ENCODE results near the gene SLC9C1. TPM values are rescaled to one million over a fixed set of nuclear protein-coding genes. Genes with fewer than 3 reads are reported as not detected.

Gene SLC9C1
- total and polyA plus RNA-seq, 7 donors = 0.01 to 0.32 (median 0.17) TPM; not detected in 2

- 92 to 96% (median 96%) methylated on average over 5 of the region's 5 CpGs for WGBS, 3 donors
- intact Hi-C loops (cut with DNase I) = no loop called here
- TF ChIP-seq CTCF (IDR thresholded peaks at IDR 0.05) = no peak
- Histone ChIP-seq H3K27me3 (ENCODE audit: insufficient read depth in 3 of 3, low read length in 2 of 3) (peaks cover 0 to 3% (median 0%) of the 10 kb centered on the region in 3 donors), H3K36me3 (ENCODE audit: insufficient read depth in 1 of 2, low read depth in 1 of 2) (no peaks in the 10 kb centered on the region), H3K9me3 (no peaks in the 10 kb centered on the region), H3K27ac (no peak overlapping the region), H3K4me1 (no peaks in the 10 kb centered on the region), H3K4me3 (no peak overlapping the region)
- DNase-seq = no peak
- ATAC-seq = no peak
Measured at GRCh38 chr3:112175037-112175436, 119.0 kb downstream of the SLC9C1 start.

- WGBS, 3 donors = 84 to 91% (median 88%) methylated on average over 3 of the region's 3 CpGs
- Histone ChIP-seq H3K4me3 (no peak overlapping the region), H3K36me3 (ENCODE audit: insufficient read depth in 1 of 2, low read depth in 1 of 2) (no peaks in the 10 kb centered on the region), H3K27ac (no peak overlapping the region), H3K9me3 (no peaks in the 10 kb centered on the region), H3K4me1 (no peaks in the 10 kb centered on the region), H3K27me3 (ENCODE audit: insufficient read depth in 3 of 3, low read length in 2 of 3) (peaks cover 0 to 3% (median 0%) of the 10 kb centered on the region in 3 donors)
- DNase-seq (no peak), ATAC-seq (no peak)
- TF ChIP-seq CTCF (IDR thresholded peaks at IDR 0.05) = no peak
- intact Hi-C loops (cut with DNase I) = no loop called here
Measured at GRCh38 chr3:112171144-112171543, 122.9 kb downstream of the SLC9C1 start.

GRCh38 chr3:112170046-112170445 is 124.0 kb downstream of the SLC9C1 start:
- no peaks in the 10 kb centered on the region for H3K4me1 ChIP-seq
- 90 to 95% (median 94%) methylated on average over 2 of the region's 2 CpGs for WGBS, 3 donors
- TF ChIP-seq CTCF (IDR thresholded peaks at IDR 0.05) = no peak
- ATAC-seq (no peak), DNase-seq (no peak)
- no peak overlapping the region for H3K27ac ChIP-seq
- intact Hi-C loops (cut with DNase I) = no loop called here
- no peaks in the 10 kb centered on the region for H3K9me3 ChIP-seq
- H3K4me3 ChIP-seq = no peak overlapping the region
- H3K27me3 ChIP-seq (ENCODE audit: insufficient read depth in 3 of 3, low read length in 2 of 3) = peaks cover 0 to 3% (median 0%) of the 10 kb centered on the region in 3 donors
- no peaks in the 10 kb centered on the region for H3K36me3 ChIP-seq (ENCODE audit: insufficient read depth in 1 of 2, low read depth in 1 of 2)

- H3K4me3 ChIP-seq = no peak overlapping the region
- H3K4me1 ChIP-seq = no peaks in the 10 kb centered on the region
- 87 to 92% (median 91%) methylated on average over 2 of the region's 2 CpGs for WGBS, 3 donors
- no peaks in the 10 kb centered on the region for H3K27me3 ChIP-seq (ENCODE audit: insufficient read depth in 3 of 3, low read length in 2 of 3)
- ATAC-seq (no peak), DNase-seq (no peak)
- intact Hi-C loops (cut with DNase I) = no loop called here
- TF ChIP-seq CTCF (IDR thresholded peaks at IDR 0.05) = no peak
- H3K36me3 ChIP-seq (ENCODE audit: insufficient read depth in 1 of 2, low read depth in 1 of 2) = no peaks in the 10 kb centered on the region
- no peaks in the 10 kb centered on the region for H3K9me3 ChIP-seq
- no peak overlapping the region for H3K27ac ChIP-seq
Measured at GRCh38 chr3:112167758-112168157, 126.3 kb downstream of the SLC9C1 start.

GRCh38 chr3:112149136-112149535 is 144.9 kb downstream of the SLC9C1 start:
- TF ChIP-seq CTCF (IDR thresholded peaks at IDR 0.05) = no peak
- Histone ChIP-seq H3K9me3 (no peaks in the 10 kb centered on the region), H3K27ac (no peak overlapping the region), H3K36me3 (ENCODE audit: insufficient read depth in 1 of 2, low read depth in 1 of 2) (no peaks in the 10 kb centered on the region), H3K4me3 (no peak overlapping the region), H3K27me3 (ENCODE audit: insufficient read depth in 3 of 3, low read length in 2 of 3) (no peaks in the 10 kb centered on the region), H3K4me1 (no peaks in the 10 kb centered on the region)
- no peak for DNase-seq
- intact Hi-C loops (cut with DNase I) = no loop called here
- ATAC-seq = no peak
- 78 to 100% (median 93%) methylated on average over 1 of the region's 1 CpG for WGBS, 3 donors
